Measurements from ENCODE around the gene SLC51A. TPM values are rescaled to one million over a fixed set of nuclear protein-coding genes. Genes with fewer than 3 reads are reported as not detected.
A peak's percentile ranks its signal among the peaks of the same experiment; 100 is the strongest.

Gene SLC51A
- total RNA-seq, 6 donors from 2014 or later: 0.89 to 3.2 (median 1.1) TPM

- 75 to 93% methylated on average over 19 of the region's 19 CpGs for WGBS, 2 donors
These were observed 41.2 kb upstream of the SLC51A start for GRCh38 chr3:196175116-196175625.

GRCh38 chr3:196175722-196176121 lies 40.6 kb upstream of the SLC51A start:
- Histone ChIP-seq H3K9me3 (no peaks in the 10 kb centered on the region), H3K36me3 (no peaks in the 10 kb centered on the region), H3K4me1 (peaks cover 0 to 5% (median 0%) of the 10 kb centered on the region in 4 donors), H3K27me3 (no peaks in the 10 kb centered on the region), H3K27ac (no peak overlapping the region), H3K4me3 (no peak overlapping the region)
- TF ChIP-seq EP300 (IDR thresholded peaks at IDR 0.05): no peak
- TF ChIP-seq CTCF (IDR thresholded peaks at IDR 0.05): no peak
- TF ChIP-seq POLR2A (IDR thresholded peaks at IDR 0.05): no peak
- TF ChIP-seq POLR2AphosphoS5 (IDR thresholded peaks at IDR 0.05): no peak
- DNase-seq (no peak), ATAC-seq (ENCODE audit: low FRiP score in 2 of 2) (peak; percentile 9 to 11)
- WGBS, 2 donors: 75 to 84% methylated on average over 6 to 9 of the region's 9 CpGs

More at GRCh38 chr3:196175116-196175625, 41.2 kb upstream of the SLC51A start:
- TF ChIP-seq EP300 (IDR thresholded peaks at IDR 0.05) (no peak), POLR2AphosphoS5 (IDR thresholded peaks at IDR 0.05) (no peak), POLR2A (IDR thresholded peaks at IDR 0.05) (no peak), CTCF (IDR thresholded peaks at IDR 0.05) (no peak)
- DNase-seq (no peak), ATAC-seq (ENCODE audit: low FRiP score in 2 of 2) (peak in 1 of 2 donors; percentile 13)
- Histone ChIP-seq H3K27me3 (no peaks in the 10 kb centered on the region), H3K4me1 (peaks cover 0 to 5% (median 0%) of the 10 kb centered on the region in 4 donors), H3K4me3 (no peak overlapping the region), H3K36me3 (no peaks in the 10 kb centered on the region), H3K9me3 (no peaks in the 10 kb centered on the region), H3K27ac (no peak overlapping the region)

- no peaks in the 10 kb centered on the region for H3K9me3 ChIP-seq
- H3K36me3 ChIP-seq: no peaks in the 10 kb centered on the region
- no peak overlapping the region for H3K27ac ChIP-seq
- peaks cover 0 to 5% (median 2%) of the 10 kb centered on the region in 4 donors for H3K4me1 ChIP-seq
- no peak for TF ChIP-seq CTCF (IDR thresholded peaks at IDR 0.05)
- no peak for TF ChIP-seq POLR2A (IDR thresholded peaks at IDR 0.05)
- TF ChIP-seq POLR2AphosphoS5 (IDR thresholded peaks at IDR 0.05): no peak
- no peak for TF ChIP-seq EP300 (IDR thresholded peaks at IDR 0.05)
- 84 to 85% methylated on average over 15 to 16 of the region's 16 CpGs for WGBS, 2 donors
- H3K27me3 ChIP-seq: no peaks in the 10 kb centered on the region
- DNase-seq (no peak), ATAC-seq (ENCODE audit: low FRiP score in 2 of 2) (no peak)
- H3K4me3 ChIP-seq: no peak overlapping the region
These were observed 38.8 kb upstream of the SLC51A start for GRCh38 chr3:196177567-196177966.

- Histone ChIP-seq H3K36me3 (no peaks in the 10 kb centered on the region), H3K27me3 (no peaks in the 10 kb centered on the region), H3K4me1 (peaks cover 0 to 5% (median 2%) of the 10 kb centered on the region in 4 donors), H3K9me3 (no peaks in the 10 kb centered on the region), H3K4me3 (no peak overlapping the region), H3K27ac (no peak overlapping the region)
- no peak for ATAC-seq (ENCODE audit: low FRiP score in 2 of 2)
- WGBS, 2 donors: 51 to 58% methylated on average over 4 of the region's 4 CpGs
- TF ChIP-seq POLR2AphosphoS5 (IDR thresholded peaks at IDR 0.05): no peak
- no peak for TF ChIP-seq CTCF (IDR thresholded peaks at IDR 0.05)
- no peak for TF ChIP-seq POLR2A (IDR thresholded peaks at IDR 0.05)
- no peak for TF ChIP-seq EP300 (IDR thresholded peaks at IDR 0.05)
- DNase-seq: no peak
These were observed 38.4 kb upstream of the SLC51A start for GRCh38 chr3:196177967-196178366.

- H3K4me3 ChIP-seq: no peak overlapping the region
- H3K4me1 ChIP-seq: peaks cover 0 to 5% (median 2%) of the 10 kb centered on the region in 4 donors
- DNase-seq: no peak
- WGBS, 2 donors: 75 to 76% methylated on average over 6 of the region's 6 CpGs
- no peak for ATAC-seq (ENCODE audit: low FRiP score in 2 of 2)
- H3K36me3 ChIP-seq: no peaks in the 10 kb centered on the region
- no peaks in the 10 kb centered on the region for H3K9me3 ChIP-seq
- H3K27me3 ChIP-seq: no peaks in the 10 kb centered on the region
- H3K27ac ChIP-seq: peak overlapping the region in 2 of 4 donors; percentile 24 to 68
- TF ChIP-seq EP300 (IDR thresholded peaks at IDR 0.05) (no peak), CTCF (IDR thresholded peaks at IDR 0.05) (no peak), POLR2A (IDR thresholded peaks at IDR 0.05) (no peak), POLR2AphosphoS5 (IDR thresholded peaks at IDR 0.05) (no peak)
These were observed 37.3 kb upstream of the SLC51A start for GRCh38 chr3:196178993-196179379.
